Sigmoid colon (tissue), 7 donors: ENCODE data around the gene PDE9A. TPM values are rescaled to one million over a fixed set of nuclear protein-coding genes. Genes with fewer than 3 reads are reported as not detected.

Experiments
- DNase-seq: peaks from one replicate; pipeline ENCODE4 v3.0.0-alpha.2; 2019
- H3K27ac ChIP-seq, 4 donors: fragments of 200-600 bp; sonication (generic); one replicate each; pipeline ENCODE4 v1.5.1; 2016 to 2019; ENCODE audit warnings: mild to moderate bottlenecking in 1 of 4
- H3K27me3 ChIP-seq, 3 donors: fragments of 200-600 bp; sonication (generic); one replicate each; pipeline ENCODE4 v1.5.1; 2019; ENCODE audit warnings: mild to moderate bottlenecking in 1 of 3
- H3K36me3 ChIP-seq, 4 donors: fragments of 200-600 bp; sonication (generic); one replicate each; pipeline ENCODE4 v1.5.1; 2016 to 2019
- H3K4me1 ChIP-seq, 4 donors: fragments of 200-600 bp; sonication (generic); one replicate each; pipeline ENCODE4 v1.5.1; 2017 to 2019
- H3K4me3 ChIP-seq, 4 donors: fragments of 200-600 bp; sonication (generic); one replicate each; pipeline ENCODE4 v1.5.1; 2017 to 2019; ENCODE audit warnings: mild to moderate bottlenecking in 2 of 4, moderate library complexity in 1 of 4
- H3K9me3 ChIP-seq, 4 donors: fragments of 200-600 bp in 3 of 4; sonication (generic) in 3 of 4; one replicate each; pipeline versions ENCODE4 v1.5.1 to v1.6.1; 2013 to 2019
- CTCF ChIP-seq, 4 experiments: fragments of 450-650 bp in 3 of 4; fragments of 200-600 bp in 1 of 4; IDR thresholded peaks; one replicate each; pipeline ENCODE4 v1.5.1; 2016 to 2019; ENCODE audit warnings: antibody characterized with exemption in 4 of 4, mild to moderate bottlenecking in 3 of 4, moderate library complexity in 2 of 4
- EP300 ChIP-seq, 4 donors: sonication (generic); formaldehyde crosslinking; IDR thresholded peaks; one replicate each; pipeline ENCODE4 v1.6.1; 2017; ENCODE audit warnings: antibody characterized with exemption in 4 of 4
- POLR2A ChIP-seq, 2 donors: fragments of 450-650 bp; IDR thresholded peaks; one replicate each; pipeline ENCODE4 v1.6.1; 2016; ENCODE audit warnings: antibody characterized with exemption in 2 of 2, mild to moderate bottlenecking in 2 of 2, moderate library complexity in 2 of 2
- POLR2AphosphoS5 ChIP-seq, 4 donors: sonication (generic); formaldehyde crosslinking; IDR thresholded peaks; one replicate each; pipeline ENCODE4 v1.6.1; 2017; ENCODE audit warnings: antibody characterized with exemption in 4 of 4
- WGBS, 2 donors: extraction: QIAGEN DNeasy Blood & Tissue Kit; methylation state at CpG; one replicate each; pipeline ENCODE4 v1.1.7; 2013; 5-methylcytosine and 5-hydroxymethylcytosine counted together
- intact Hi-C: fragments of 100-400 bp; cut with DNase I; formaldehyde crosslinking; loops from one replicate; pipeline ENCODE4 v1.15.1; 2023
- polyA plus RNA-seq, 3 donors: library from polyadenylated mRNA; stranded (reverse); fragments of 200-250 nt; gene quantifications; one replicate each; pipeline ENCODE4 v1.2.3, GENCODE V29; 2013
- total RNA-seq, 4 donors: library from RNA; depleted of rRNA; stranded (reverse); fragments of >200 nt; gene quantifications; one replicate each; pipeline ENCODE4 v1.1.0, GENCODE V29; 2016
- donor health status: healthy with polysubstance abuse.
- donor health status: Bipolar disorder and iron deficiency.
- donor health status: healthy.

Gene PDE9A
- total and polyA plus RNA-seq, 7 donors: 71.6 to 433 (median 102) TPM

- peaks cover 0 to 30% (median 0%) of the 10 kb centered on the region in 3 donors for H3K27me3 ChIP-seq
- TF ChIP-seq POLR2A (IDR thresholded peaks at IDR 0.05): no peak
- TF ChIP-seq CTCF (IDR thresholded peaks at IDR 0.05): no peak
- no peak for TF ChIP-seq EP300 (IDR thresholded peaks at IDR 0.05)
- TF ChIP-seq POLR2AphosphoS5 (IDR thresholded peaks at IDR 0.05): no peak
- no peak overlapping the region for H3K27ac ChIP-seq
- H3K36me3 ChIP-seq: peaks cover under 1 to 18% (median 11%) of the 10 kb centered on the region in 4 donors
- intact Hi-C loops: no loop called here
- H3K4me1 ChIP-seq: peaks cover 0 to 15% (median 5%) of the 10 kb centered on the region in 4 donors
- no peak for DNase-seq
- WGBS, 2 donors: 83 to 88% methylated on average over 10 of the region's 10 CpGs
- H3K4me3 ChIP-seq: no peak overlapping the region
- H3K9me3 ChIP-seq: no peaks in the 10 kb centered on the region
Measured at GRCh38 chr21:42779431-42779861, 126.0 kb downstream of the PDE9A start.

GRCh38 chr21:42780617-42781016 is 127.2 kb downstream of the PDE9A start:
- DNase-seq: no peak
- Histone ChIP-seq H3K4me3 (no peak overlapping the region), H3K27me3 (peaks cover 0 to 33% (median 4%) of the 10 kb centered on the region in 3 donors), H3K27ac (no peak overlapping the region), H3K4me1 (peaks cover 0 to 15% (median 5%) of the 10 kb centered on the region in 4 donors), H3K9me3 (no peaks in the 10 kb centered on the region), H3K36me3 (peaks cover 0 to 6% (median 5%) of the 10 kb centered on the region in 4 donors)
- 38 to 62% methylated on average over 8 of the region's 8 CpGs for WGBS, 2 donors
- intact Hi-C loops: no loop called here
- TF ChIP-seq CTCF (IDR thresholded peaks at IDR 0.05) (no peak), POLR2AphosphoS5 (IDR thresholded peaks at IDR 0.05) (no peak), POLR2A (IDR thresholded peaks at IDR 0.05) (no peak), EP300 (IDR thresholded peaks at IDR 0.05) (no peak)

- DNase-seq: no peak
- 6 to 22% methylated on average over 40 of the region's 40 CpGs for WGBS, 2 donors
- peak overlapping the region in 3 of 4 donors; percentile 8 to 31 (median 14) for H3K27ac ChIP-seq
- peaks cover 0 to 33% (median 4%) of the 10 kb centered on the region in 3 donors for H3K27me3 ChIP-seq
- peak overlapping the region in 3 of 4 donors; percentile 14 to 43 (median 27) for H3K4me3 ChIP-seq
- no peaks in the 10 kb centered on the region for H3K36me3 ChIP-seq
- peaks cover 0 to 15% (median 5%) of the 10 kb centered on the region in 4 donors for H3K4me1 ChIP-seq
- TF ChIP-seq POLR2AphosphoS5 (IDR thresholded peaks at IDR 0.05): no peak
- no peak for TF ChIP-seq EP300 (IDR thresholded peaks at IDR 0.05)
- no peak for TF ChIP-seq CTCF (IDR thresholded peaks at IDR 0.05)
- TF ChIP-seq POLR2A (IDR thresholded peaks at IDR 0.05): no peak
- H3K9me3 ChIP-seq: no peaks in the 10 kb centered on the region
- intact Hi-C loops: no loop called here
Measured at GRCh38 chr21:42781150-42781970, 127.9 kb downstream of the PDE9A start.

- TF ChIP-seq POLR2AphosphoS5 (IDR thresholded peaks at IDR 0.05): no peak
- TF ChIP-seq POLR2A (IDR thresholded peaks at IDR 0.05): no peak
- peaks cover 0 to 15% (median 5%) of the 10 kb centered on the region in 4 donors for H3K4me1 ChIP-seq
- 81 to 88% methylated on average over 14 of the region's 14 CpGs for WGBS, 2 donors
- H3K27me3 ChIP-seq: peaks cover 0 to 33% (median 4%) of the 10 kb centered on the region in 3 donors
- no peaks in the 10 kb centered on the region for H3K9me3 ChIP-seq
- H3K4me3 ChIP-seq: peak overlapping the region in 1 of 4 donors; percentile 43
- intact Hi-C loops: no loop called here
- H3K27ac ChIP-seq: no peak overlapping the region
- no peaks in the 10 kb centered on the region for H3K36me3 ChIP-seq
- DNase-seq: no peak
Measured at GRCh38 chr21:42781971-42782722, 128.7 kb downstream of the PDE9A start.
